HL-60 (cell line): ENCODE measurements around the gene NDP.

Experiments used
- POLR2AphosphoS5 ChIP-seq: IDR thresholded peaks from 2 replicates; pipeline ENCODE4 v1.6.1; 2012; ENCODE audit warnings: low read depth
- TF ChIP-seq, protein P1 (sequence below): IDR thresholded peaks from one replicate; pipeline ENCODE4 v1.5.1; 2011; ENCODE audit warnings: low read length, control low read depth, inconsistent platforms; ENCODE audit not compliant: insufficient read depth
- TF ChIP-seq, protein P2 (sequence below): IDR thresholded peaks from 2 replicates; pipeline ENCODE4 v1.6.1; 2012; ENCODE audit warnings: low read depth; ENCODE audit not compliant: insufficient replicate concordance

DNA sequence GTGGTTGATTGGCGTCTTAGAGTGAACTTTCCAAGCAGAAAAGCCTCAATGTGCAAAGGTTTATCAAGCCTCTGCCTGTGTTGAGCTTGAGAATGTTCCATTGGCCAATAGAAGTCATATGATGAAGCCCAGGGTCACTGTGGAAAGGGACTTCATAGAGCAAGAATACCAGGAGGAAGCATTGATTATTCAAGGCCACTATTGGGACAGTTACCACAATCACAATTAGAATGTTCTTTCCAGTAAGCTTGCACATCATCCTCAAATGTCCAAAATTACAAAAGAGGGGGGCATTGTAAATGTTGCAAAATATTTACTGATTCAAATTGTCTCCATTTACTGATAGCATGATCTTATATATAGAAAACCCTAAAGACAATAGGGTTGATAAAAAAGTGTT, 32.9 kb upstream of the NDP start:
- TF ChIP-seq POLR2AphosphoS5, result no peak
- TF ChIP-seq, protein P1, sequence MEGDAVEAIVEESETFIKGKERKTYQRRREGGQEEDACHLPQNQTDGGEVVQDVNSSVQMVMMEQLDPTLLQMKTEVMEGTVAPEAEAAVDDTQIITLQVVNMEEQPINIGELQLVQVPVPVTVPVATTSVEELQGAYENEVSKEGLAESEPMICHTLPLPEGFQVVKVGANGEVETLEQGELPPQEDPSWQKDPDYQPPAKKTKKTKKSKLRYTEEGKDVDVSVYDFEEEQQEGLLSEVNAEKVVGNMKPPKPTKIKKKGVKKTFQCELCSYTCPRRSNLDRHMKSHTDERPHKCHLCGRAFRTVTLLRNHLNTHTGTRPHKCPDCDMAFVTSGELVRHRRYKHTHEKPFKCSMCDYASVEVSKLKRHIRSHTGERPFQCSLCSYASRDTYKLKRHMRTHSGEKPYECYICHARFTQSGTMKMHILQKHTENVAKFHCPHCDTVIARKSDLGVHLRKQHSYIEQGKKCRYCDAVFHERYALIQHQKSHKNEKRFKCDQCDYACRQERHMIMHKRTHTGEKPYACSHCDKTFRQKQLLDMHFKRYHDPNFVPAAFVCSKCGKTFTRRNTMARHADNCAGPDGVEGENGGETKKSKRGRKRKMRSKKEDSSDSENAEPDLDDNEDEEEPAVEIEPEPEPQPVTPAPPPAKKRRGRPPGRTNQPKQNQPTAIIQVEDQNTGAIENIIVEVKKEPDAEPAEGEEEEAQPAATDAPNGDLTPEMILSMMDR, result no peak
- TF ChIP-seq, protein P2, sequence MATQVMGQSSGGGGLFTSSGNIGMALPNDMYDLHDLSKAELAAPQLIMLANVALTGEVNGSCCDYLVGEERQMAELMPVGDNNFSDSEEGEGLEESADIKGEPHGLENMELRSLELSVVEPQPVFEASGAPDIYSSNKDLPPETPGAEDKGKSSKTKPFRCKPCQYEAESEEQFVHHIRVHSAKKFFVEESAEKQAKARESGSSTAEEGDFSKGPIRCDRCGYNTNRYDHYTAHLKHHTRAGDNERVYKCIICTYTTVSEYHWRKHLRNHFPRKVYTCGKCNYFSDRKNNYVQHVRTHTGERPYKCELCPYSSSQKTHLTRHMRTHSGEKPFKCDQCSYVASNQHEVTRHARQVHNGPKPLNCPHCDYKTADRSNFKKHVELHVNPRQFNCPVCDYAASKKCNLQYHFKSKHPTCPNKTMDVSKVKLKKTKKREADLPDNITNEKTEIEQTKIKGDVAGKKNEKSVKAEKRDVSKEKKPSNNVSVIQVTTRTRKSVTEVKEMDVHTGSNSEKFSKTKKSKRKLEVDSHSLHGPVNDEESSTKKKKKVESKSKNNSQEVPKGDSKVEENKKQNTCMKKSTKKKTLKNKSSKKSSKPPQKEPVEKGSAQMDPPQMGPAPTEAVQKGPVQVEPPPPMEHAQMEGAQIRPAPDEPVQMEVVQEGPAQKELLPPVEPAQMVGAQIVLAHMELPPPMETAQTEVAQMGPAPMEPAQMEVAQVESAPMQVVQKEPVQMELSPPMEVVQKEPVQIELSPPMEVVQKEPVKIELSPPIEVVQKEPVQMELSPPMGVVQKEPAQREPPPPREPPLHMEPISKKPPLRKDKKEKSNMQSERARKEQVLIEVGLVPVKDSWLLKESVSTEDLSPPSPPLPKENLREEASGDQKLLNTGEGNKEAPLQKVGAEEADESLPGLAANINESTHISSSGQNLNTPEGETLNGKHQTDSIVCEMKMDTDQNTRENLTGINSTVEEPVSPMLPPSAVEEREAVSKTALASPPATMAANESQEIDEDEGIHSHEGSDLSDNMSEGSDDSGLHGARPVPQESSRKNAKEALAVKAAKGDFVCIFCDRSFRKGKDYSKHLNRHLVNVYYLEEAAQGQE, result no peak
